IMR-90 (cell line): ENCODE measurements around the gene MUC7. TPM values are rescaled to one million over a fixed set of nuclear protein-coding genes. Genes with fewer than 3 reads are reported as not detected.

Experiments used
- ATAC-seq: fragments of 200-7000 bp; cut with Tn5 transposase; 2 replicates; pipeline ENCODE4 v1.9.1; 2020; ENCODE audit warnings: low read depth, mild to moderate bottlenecking, moderate library complexity
- BruUV-seq: library from RNA; stranded (reverse); fragments of 400-500 nt; replicated peaks from 2 replicates; lab custom pipeline; 2021; lab: Mats Ljungman, UMichigan
- CTCF ChIA-PET: fragments of 300-600 bp; formaldehyde crosslinking; extraction: SDS; loops from one replicate; lab custom pipeline; 2021; ENCODE audit warnings: antibody characterized with exemption; lab: Yijun Ruan, JAX
- POLR2A ChIA-PET: fragments of 300-600 bp; sonication (Branson Sonifier 250); formaldehyde crosslinking; loops from one replicate; lab custom pipeline; 2022; ENCODE audit warnings: antibody characterized with exemption; ENCODE audit not compliant: unreplicated experiment; lab: Charles Lee
- DNase-seq: peaks from one replicate; pipeline ENCODE4 v3.0.0; 2013
- H2AFZ ChIP-seq: replicated peaks from 2 replicates; pipeline ENCODE3; 2013; ENCODE audit warnings: low read length, mild to moderate bottlenecking; ENCODE audit not compliant: poor library complexity
- H2AK5ac ChIP-seq: 2 replicates; pipeline ENCODE4 v1.6.1; 2013; ENCODE audit warnings: low read depth, low read length, inconsistent platforms
- H2AK9ac ChIP-seq: replicated peaks from 2 replicates; pipeline ENCODE3; 2013; ENCODE audit warnings: mild to moderate bottlenecking, low read depth, low read length, moderate library complexity; ENCODE audit not compliant: poor library complexity
- H2BK120ac ChIP-seq: 2 replicates; pipeline ENCODE4 v1.6.1; 2013; ENCODE audit warnings: low read depth, low read length, inconsistent platforms
- H2BK15ac ChIP-seq: 3 replicates; pipeline ENCODE4 v1.6.1; 2013; ENCODE audit warnings: low read depth, low read length, inconsistent platforms
- H2BK20ac ChIP-seq: 2 replicates; pipeline ENCODE4 v1.6.1; 2013; ENCODE audit warnings: low read depth, mild to moderate bottlenecking, inconsistent platforms, low read length, moderate library complexity
- H2BK5ac ChIP-seq: 2 replicates; pipeline ENCODE4 v1.6.1; 2013; ENCODE audit warnings: mild to moderate bottlenecking, low read depth, low read length, inconsistent platforms; ENCODE audit not compliant: poor library complexity, severe bottlenecking
- H3K14ac ChIP-seq: replicated peaks from 2 replicates; pipeline ENCODE4 v1.6.1; 2013; ENCODE audit warnings: low read depth, low read length, inconsistent platforms
- H3K18ac ChIP-seq: 2 replicates; pipeline ENCODE4 v1.6.1; 2013; ENCODE audit warnings: low read depth, low read length, control low read depth
- H3K23ac ChIP-seq: 2 replicates; pipeline ENCODE4 v1.6.1; 2013; ENCODE audit warnings: low read depth, low read length, inconsistent platforms
- H3K27ac ChIP-seq: 2 replicates; pipeline ENCODE4 v1.5.1; 2013; ENCODE audit warnings: mild to moderate bottlenecking, control low read depth, low read length; ENCODE audit not compliant: insufficient read depth
- H3K27me3 ChIP-seq: 2 replicates; pipeline ENCODE4 v1.6.1; 2013; ENCODE audit warnings: low read length; ENCODE audit not compliant: control insufficient read depth, insufficient read depth
- H3K36me3 ChIP-seq: 2 replicates; pipeline ENCODE4 v1.6.1; 2013; ENCODE audit warnings: low read length, mixed read lengths; ENCODE audit not compliant: control insufficient read depth, insufficient read depth
- H3K4ac ChIP-seq: 2 replicates; pipeline ENCODE4 v1.6.1; 2013; ENCODE audit warnings: low read depth, low read length, inconsistent platforms
- H3K4me1 ChIP-seq: 2 replicates; pipeline ENCODE4 v1.6.1; 2013; ENCODE audit warnings: low read length, mixed read lengths; ENCODE audit not compliant: control insufficient read depth, insufficient read depth
- H3K4me2 ChIP-seq: 2 replicates; pipeline ENCODE4 v1.6.1; 2013; ENCODE audit warnings: low read depth, mild to moderate bottlenecking, control low read depth, low read length, moderate library complexity
- H3K4me3 ChIP-seq: 2 replicates; pipeline ENCODE4 v1.5.1; 2013; ENCODE audit warnings: low read depth, mild to moderate bottlenecking, control low read depth, low read length, moderate library complexity; ENCODE audit not compliant: insufficient read depth
- H3K56ac ChIP-seq: 2 replicates; pipeline ENCODE4 v1.6.1; 2013; ENCODE audit warnings: low read length, inconsistent platforms; ENCODE audit not compliant: insufficient read depth; ENCODE audit errors: extremely low read depth
- H3K79me1 ChIP-seq, 2 experiments: 2 replicates each; pipeline ENCODE4 v1.6.1; 2013; ENCODE audit warnings: low read length in 2 of 2, inconsistent platforms in 1 of 2, low read depth in 1 of 2
- H3K9ac ChIP-seq: 2 replicates; pipeline ENCODE4 v1.6.1; 2013; ENCODE audit warnings: low read depth, low read length, control low read depth
- H3K9me1 ChIP-seq: 2 replicates; pipeline ENCODE4 v1.6.1; 2013; ENCODE audit warnings: low read length, inconsistent platforms; ENCODE audit not compliant: insufficient read depth
- H3K9me3 ChIP-seq: 2 replicates; pipeline ENCODE4 v1.6.1; 2013; ENCODE audit warnings: low read length; ENCODE audit not compliant: control insufficient read depth, insufficient read depth
- H4K20me1 ChIP-seq: 2 replicates; pipeline ENCODE4 v1.6.1; 2013; ENCODE audit warnings: low read length, inconsistent platforms; ENCODE audit not compliant: insufficient read depth
- H4K5ac ChIP-seq: 2 replicates; pipeline ENCODE4 v1.6.1; 2013; ENCODE audit warnings: mild to moderate bottlenecking, low read depth, low read length, control low read depth
- H4K8ac ChIP-seq, 2 experiments: 2 replicates each; pipeline ENCODE4 v1.6.1; 2013; ENCODE audit warnings: low read depth in 2 of 2, low read length in 2 of 2, control low read depth in 1 of 2, inconsistent platforms in 1 of 2
- H4K91ac ChIP-seq: 2 replicates; pipeline ENCODE4 v1.6.1; 2013; ENCODE audit warnings: low read depth, low read length, inconsistent platforms; ENCODE audit not compliant: insufficient read depth
- BHLHE40 ChIP-seq: fragments of 150-350 bp; IDR thresholded peaks from 2 replicates; pipeline ENCODE4 v1.6.1; 2016; ENCODE audit warnings: mild to moderate bottlenecking, low read depth, low read length
- CEBPB ChIP-seq: IDR thresholded peaks from 2 replicates; pipeline ENCODE4 v1.6.1; 2012; ENCODE audit warnings: low read depth, low read length, improper control_type of control experiment
- CHD1 ChIP-seq: IDR thresholded peaks from 2 replicates; pipeline ENCODE4 v1.6.1; 2012; ENCODE audit warnings: low read depth, low read length, improper control_type of control experiment
- CTCF ChIP-seq: conservative IDR thresholded peaks from 2 replicates; pipeline ENCODE4 v1.5.1; 2012; ENCODE audit warnings: mild to moderate bottlenecking, low read depth, low read length, improper control_type of control experiment
- ELK1 ChIP-seq: fragments of 150-350 bp; IDR thresholded peaks from 2 replicates; pipeline ENCODE4 v1.6.1; 2016; ENCODE audit warnings: low read depth, mild to moderate bottlenecking, low read length, moderate library complexity, borderline replicate concordance
- FOS ChIP-seq: fragments of 150-350 bp; IDR thresholded peaks from 2 replicates; pipeline ENCODE4 v1.6.1; 2016; ENCODE audit warnings: low read depth, low read length
- MAFK ChIP-seq: IDR thresholded peaks from 2 replicates; pipeline ENCODE4 v1.6.1; 2012; ENCODE audit warnings: low read depth, low read length, improper control_type of control experiment
- MAZ ChIP-seq: IDR thresholded peaks from 2 replicates; pipeline ENCODE4 v1.6.1; 2012; ENCODE audit warnings: low read depth, mild to moderate bottlenecking, low read length, improper control_type of control experiment, moderate library complexity, borderline replicate concordance
- MXI1 ChIP-seq: IDR thresholded peaks from 2 replicates; pipeline ENCODE4 v1.6.1; 2012; ENCODE audit warnings: low read depth, mild to moderate bottlenecking, low read length, moderate library complexity, borderline replicate concordance
- NFE2L2 ChIP-seq: fragments of 150-350 bp; IDR thresholded peaks from 2 replicates; pipeline ENCODE4 v1.6.1; 2016; ENCODE audit warnings: low read depth, mild to moderate bottlenecking, low read length
- POLR2A ChIP-seq: IDR thresholded peaks from 2 replicates; pipeline ENCODE4 v1.6.1; 2012; ENCODE audit warnings: mild to moderate bottlenecking, low read depth, low read length
- RAD21 ChIP-seq: IDR thresholded peaks from 2 replicates; pipeline ENCODE4 v1.6.1; 2012; ENCODE audit warnings: low read length, improper control_type of control experiment
- RCOR1 ChIP-seq: IDR thresholded peaks from 2 replicates; pipeline ENCODE4 v1.6.1; 2012; ENCODE audit warnings: mild to moderate bottlenecking, low read length, improper control_type of control experiment; ENCODE audit not compliant: insufficient replicate concordance
- RFX5 ChIP-seq: IDR thresholded peaks from 2 replicates; pipeline ENCODE4 v1.8.0; 2012; ENCODE audit warnings: low read depth, mild to moderate bottlenecking, low read length, moderate library complexity
- SMC3 ChIP-seq: fragments of 150-350 bp; IDR thresholded peaks from 2 replicates; pipeline ENCODE4 v1.6.1; 2016; ENCODE audit warnings: low read depth, mild to moderate bottlenecking, antibody characterized with exemption, low read length, moderate library complexity
- USF2 ChIP-seq: fragments of 150-350 bp; IDR thresholded peaks from 2 replicates; pipeline ENCODE4 v1.6.1; 2017; ENCODE audit warnings: mild to moderate bottlenecking, antibody characterized with exemption, low read length, low read depth
- WGBS, 2 experiments: methylation state at CpG; one replicate each; pipeline versions ENCODE4 v1.1.5 to v1.1.7; 2013; ENCODE audit warnings: missing lambda C conversion rate in 2 of 2; ENCODE audit not compliant: insufficient read length in 1 of 2; ENCODE audit errors: extremely low coverage in 2 of 2; 5-methylcytosine and 5-hydroxymethylcytosine counted together
- dilution Hi-C: fragments of 300-500 bp; cut with HindIII; formaldehyde crosslinking; loops from one replicate; pipeline ENCODE4 v1.14.3; 2018; ENCODE audit warnings: low sequenced_read_pairs; ENCODE audit not compliant: unreplicated experiment
- in situ Hi-C: fragments of 300-500 bp; cut with MboI; formaldehyde crosslinking; loops from 3 replicates; pipeline ENCODE4 v1.14.3; 2019; ENCODE audit warnings: low sequenced_read_pairs, inconsistent platforms, mixed read lengths
- intact Hi-C: fragments of 100-400 bp; cut with micrococcal nuclease; formaldehyde crosslinking; loops from 2 replicates; pipeline ENCODE4 v1.10.0; 2022
- polyA plus RNA-seq, 3 experiments: library from polyadenylated mRNA; depleted of rRNA; stranded (reverse); fragments of >200 nt; gene quantifications; 2 replicates each; pipeline ENCODE4 v1.2.3, GENCODE V29; 2012; ENCODE audit warnings: low replicate concordance in 1 of 3
- total RNA-seq: library from RNA; depleted of rRNA; stranded (reverse); fragments of >200 nt; gene quantifications from 2 replicates; pipeline ENCODE4 v1.2.3, GENCODE V29; 2012

The MUC7 gene
- total and polyA plus RNA-seq, 2 of the 4 experiments (the other 2 are of a cell fraction), result not detected

DNA sequence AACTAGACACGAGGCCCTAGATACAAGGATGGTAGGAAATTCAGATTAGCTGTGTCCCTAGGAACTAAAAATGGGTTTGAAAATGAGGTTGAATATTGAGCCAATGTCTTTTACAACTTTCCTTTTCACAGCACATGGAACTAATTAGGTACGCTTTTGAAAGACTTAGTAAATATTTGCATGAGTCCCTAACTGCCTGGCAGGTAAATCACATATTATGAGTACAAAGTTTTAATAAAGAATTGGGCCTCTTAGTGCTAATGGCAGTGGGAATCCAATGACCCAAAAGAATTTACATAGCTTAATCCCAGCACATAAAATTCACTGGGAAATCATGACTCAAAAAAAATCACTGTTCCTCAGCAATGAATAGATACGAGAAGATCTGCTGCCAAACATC lies 16.8 kb downstream of the MUC7 start:
- Histone ChIP-seq H3K4ac (no peak overlapping the region), H3K4me3 (no peak overlapping the region), H4K8ac (no peak overlapping the region), H4K20me1 (no peaks in the 10 kb centered on the region), H3K79me1 (no peaks in the 10 kb centered on the region), H4K5ac (no peak overlapping the region), H3K36me3 (no peaks in the 10 kb centered on the region), H3K4me2 (no peak overlapping the region), H2BK15ac (no peak overlapping the region), H3K9ac (no peak overlapping the region), H3K27me3 (no peaks in the 10 kb centered on the region), H3K18ac (no peak overlapping the region), H2BK20ac (no peak overlapping the region), H2AK9ac (no peak overlapping the region), H2AFZ (no peak overlapping the region), H3K27ac (no peak overlapping the region), H3K23ac (no peak overlapping the region), H3K4me1 (no peaks in the 10 kb centered on the region), H2AK5ac (no peak overlapping the region), H2BK120ac (no peak overlapping the region), H3K9me3 (no peaks in the 10 kb centered on the region), H4K91ac (no peak overlapping the region), H3K56ac (no peak overlapping the region), H2BK5ac (no peak overlapping the region), H3K14ac (no peak overlapping the region), H3K9me1 (no peaks in the 10 kb centered on the region)
- WGBS, 2 experiments, result no CpG with 5 or more reads among the region's 3 CpGs
- CTCF ChIA-PET, result interaction anchor here (0.6 kb wide), 1 partner anchor 460 kb away, joined by 3 read pairs; the partner anchor contains the start of gene HTN3
- dilution Hi-C loops, result no loop called here
- ATAC-seq (no peak), DNase-seq (no peak)
- in situ Hi-C loops, result no loop called here
- no peak for TF ChIP-seq CTCF
- TF ChIP-seq MAFK, result no peak
- TF ChIP-seq FOS, result no peak
- TF ChIP-seq ELK1, result no peak
- no peak for TF ChIP-seq MAZ
- no peak for TF ChIP-seq CHD1
- TF ChIP-seq BHLHE40, result no peak
- TF ChIP-seq RFX5, result no peak
- no peak for TF ChIP-seq USF2
- TF ChIP-seq RCOR1, result no peak
- TF ChIP-seq NFE2L2, result no peak
- no peak for TF ChIP-seq CEBPB
- no peak for TF ChIP-seq POLR2A
- no peak for TF ChIP-seq SMC3
- TF ChIP-seq MXI1, result no peak
- TF ChIP-seq RAD21, result no peak
- intact Hi-C loops, result no loop called here
- no TSS peak for BruUV-seq
- POLR2A ChIA-PET, result no interaction called here
